Measurements from ENCODE around the gene TENT4A.
A peak's percentile ranks its signal among the peaks of the same experiment; 100 is the strongest.

TENT4A gene

GRCh38 chr5:6759983-6760382 lies 46.8 kb downstream of the TENT4A start:
- H3K27me3 ChIP-seq (ENCODE audit: control insufficient read depth in 3 of 3, insufficient read depth in 3 of 3, low read depth in 1 of 3, low read length in 3 of 3): no peaks in the 10 kb centered on the region
- no peak overlapping the region for H3K18ac ChIP-seq (ENCODE audit: low read length)
- H3K79me1 ChIP-seq (ENCODE audit: low read depth, low read length): peaks cover 3% of the 10 kb centered on the region
- no peak overlapping the region for H2BK120ac ChIP-seq (ENCODE audit: low read depth, low read length)
- H3K27ac ChIP-seq (replicated peaks; ENCODE audit: low read length): no peak overlapping the region
- no peak overlapping the region for H3K4ac ChIP-seq (ENCODE audit: low read length)
- no peak overlapping the region for H2BK5ac ChIP-seq (ENCODE audit: low read length)
- no CpG with 5 or more reads among the region's 5 CpGs for WGBS, 2 donors (ENCODE audit: extremely low coverage in 2 of 2, insufficient read length in 2 of 2, insufficient replicate concordance in 1 of 2)
- no peak for DNase-seq (ENCODE audit: low spot score)
- no peak overlapping the region for H2AFZ ChIP-seq (ENCODE audit: low read length)
- peaks cover 0 to 4% of the 10 kb centered on the region in 2 donors for H3K4me1 ChIP-seq (ENCODE audit: control insufficient read depth in 2 of 2, insufficient read depth in 1 of 2, low read depth in 1 of 2, low read length in 2 of 2)
- H3K4me2 ChIP-seq (ENCODE audit: insufficient read depth, low read length, poor library complexity, severe bottlenecking): no peak overlapping the region
- H4K91ac ChIP-seq (ENCODE audit: low read depth, low read length, poor library complexity): no peak overlapping the region
- no peak overlapping the region for H3K4me3 ChIP-seq (ENCODE audit: low read length in 2 of 2)
- no peak overlapping the region for H2BK15ac ChIP-seq (ENCODE audit: low read length)
- H3K36me3 ChIP-seq (replicated peaks in 1 of 2; ENCODE audit: control insufficient read depth in 2 of 2, insufficient read depth in 2 of 2, low read length in 2 of 2): peaks cover 8 to 41% of the 10 kb centered on the region in 2 donors
- H4K8ac ChIP-seq (ENCODE audit: low read depth, low read length): no peak overlapping the region
- H3K14ac ChIP-seq (ENCODE audit: low read length): peak overlapping the region; percentile 1
- H3K9me3 ChIP-seq (replicated peaks in 1 of 2; ENCODE audit: control insufficient read depth in 2 of 2, insufficient read depth in 1 of 2, low read depth in 1 of 2, low read length in 2 of 2): peaks cover 0 to 2% of the 10 kb centered on the region in 2 donors
- no peak overlapping the region for H2AK5ac ChIP-seq (ENCODE audit: low read depth, low read length)
- H3K9ac ChIP-seq (ENCODE audit: low read depth, low read length, poor library complexity): no peak overlapping the region
- H3K23ac ChIP-seq (ENCODE audit: low read depth, low read length, poor library complexity): no peak overlapping the region
- no peak overlapping the region for H2BK12ac ChIP-seq (ENCODE audit: low read length)

- H3K4me3 ChIP-seq (ENCODE audit: low read length in 2 of 2): peak overlapping the region in 1 of 2 donors; percentile 20
- no peak overlapping the region for H3K4me2 ChIP-seq (ENCODE audit: insufficient read depth, low read length, poor library complexity, severe bottlenecking)
- no CpG with 5 or more reads among the region's 9 CpGs for WGBS, 2 donors (ENCODE audit: extremely low coverage in 2 of 2, insufficient read length in 2 of 2, insufficient replicate concordance in 1 of 2)
- H2BK12ac ChIP-seq (ENCODE audit: low read length): no peak overlapping the region
- no peak overlapping the region for H3K4ac ChIP-seq (ENCODE audit: low read length)
- no peak overlapping the region for H2BK120ac ChIP-seq (ENCODE audit: low read depth, low read length)
- no peak overlapping the region for H3K23ac ChIP-seq (ENCODE audit: low read depth, low read length, poor library complexity)
- no peak overlapping the region for H3K27ac ChIP-seq (replicated peaks; ENCODE audit: low read length)
- H3K4me1 ChIP-seq (ENCODE audit: control insufficient read depth in 2 of 2, insufficient read depth in 1 of 2, low read depth in 1 of 2, low read length in 2 of 2): peaks cover 0 to 4% of the 10 kb centered on the region in 2 donors
- peaks cover 6 to 34% of the 10 kb centered on the region in 2 donors for H3K36me3 ChIP-seq (replicated peaks in 1 of 2; ENCODE audit: control insufficient read depth in 2 of 2, insufficient read depth in 2 of 2, low read length in 2 of 2)
- no peak overlapping the region for H3K18ac ChIP-seq (ENCODE audit: low read length)
- no peak overlapping the region for H4K91ac ChIP-seq (ENCODE audit: low read depth, low read length, poor library complexity)
- H2BK15ac ChIP-seq (ENCODE audit: low read length): no peak overlapping the region
- DNase-seq (ENCODE audit: low spot score): no peak
- peaks cover 3% of the 10 kb centered on the region for H3K79me1 ChIP-seq (ENCODE audit: low read depth, low read length)
- H2AK5ac ChIP-seq (ENCODE audit: low read depth, low read length): no peak overlapping the region
- H3K9me3 ChIP-seq (replicated peaks in 1 of 2; ENCODE audit: control insufficient read depth in 2 of 2, insufficient read depth in 1 of 2, low read depth in 1 of 2, low read length in 2 of 2): peaks cover 0 to 2% of the 10 kb centered on the region in 2 donors
- H3K14ac ChIP-seq (ENCODE audit: low read length): no peak overlapping the region
- no peak overlapping the region for H2AFZ ChIP-seq (ENCODE audit: low read length)
- H3K9ac ChIP-seq (ENCODE audit: low read depth, low read length, poor library complexity): no peak overlapping the region
- no peaks in the 10 kb centered on the region for H3K27me3 ChIP-seq (ENCODE audit: control insufficient read depth in 3 of 3, insufficient read depth in 3 of 3, low read depth in 1 of 3, low read length in 3 of 3)
- no peak overlapping the region for H2BK5ac ChIP-seq (ENCODE audit: low read length)
- no peak overlapping the region for H4K8ac ChIP-seq (ENCODE audit: low read depth, low read length)
Observed at GRCh38 chr5:6760686-6761085, 47.5 kb downstream of the TENT4A start.

GRCh38 chr5:6761333-6761732 lies 48.1 kb downstream of the TENT4A start:
- peaks cover 3% of the 10 kb centered on the region for H3K79me1 ChIP-seq (ENCODE audit: low read depth, low read length)
- H3K9ac ChIP-seq (ENCODE audit: low read depth, low read length, poor library complexity): no peak overlapping the region
- H2AFZ ChIP-seq (ENCODE audit: low read length): no peak overlapping the region
- H2BK12ac ChIP-seq (ENCODE audit: low read length): no peak overlapping the region
- no peak overlapping the region for H3K4me2 ChIP-seq (ENCODE audit: insufficient read depth, low read length, poor library complexity, severe bottlenecking)
- no peak overlapping the region for H3K27ac ChIP-seq (replicated peaks; ENCODE audit: low read length)
- H2BK120ac ChIP-seq (ENCODE audit: low read depth, low read length): no peak overlapping the region
- H3K4me3 ChIP-seq (ENCODE audit: low read length in 2 of 2): no peak overlapping the region
- no peak overlapping the region for H4K91ac ChIP-seq (ENCODE audit: low read depth, low read length, poor library complexity)
- H3K36me3 ChIP-seq (replicated peaks in 1 of 2; ENCODE audit: control insufficient read depth in 2 of 2, insufficient read depth in 2 of 2, low read length in 2 of 2): peaks cover 3 to 27% of the 10 kb centered on the region in 2 donors
- H3K27me3 ChIP-seq (ENCODE audit: control insufficient read depth in 3 of 3, insufficient read depth in 3 of 3, low read depth in 1 of 3, low read length in 3 of 3): no peaks in the 10 kb centered on the region
- no peak overlapping the region for H2BK5ac ChIP-seq (ENCODE audit: low read length)
- H3K9me3 ChIP-seq (replicated peaks in 1 of 2; ENCODE audit: control insufficient read depth in 2 of 2, insufficient read depth in 1 of 2, low read depth in 1 of 2, low read length in 2 of 2): peaks cover 0 to 2% of the 10 kb centered on the region in 2 donors
- no peak overlapping the region for H4K8ac ChIP-seq (ENCODE audit: low read depth, low read length)
- DNase-seq (ENCODE audit: low spot score): no peak
- no peak overlapping the region for H2AK5ac ChIP-seq (ENCODE audit: low read depth, low read length)
- no peak overlapping the region for H3K14ac ChIP-seq (ENCODE audit: low read length)
- no peak overlapping the region for H3K4ac ChIP-seq (ENCODE audit: low read length)
- no peak overlapping the region for H3K18ac ChIP-seq (ENCODE audit: low read length)
- no peak overlapping the region for H3K23ac ChIP-seq (ENCODE audit: low read depth, low read length, poor library complexity)
- peaks cover 0 to 4% of the 10 kb centered on the region in 2 donors for H3K4me1 ChIP-seq (ENCODE audit: control insufficient read depth in 2 of 2, insufficient read depth in 1 of 2, low read depth in 1 of 2, low read length in 2 of 2)
- no peak overlapping the region for H2BK15ac ChIP-seq (ENCODE audit: low read length)

GRCh38 chr5:6762116-6762515 lies 48.9 kb downstream of the TENT4A start:
- no peak overlapping the region for H4K91ac ChIP-seq (ENCODE audit: low read depth, low read length, poor library complexity)
- no peak overlapping the region for H2BK15ac ChIP-seq (ENCODE audit: low read length)
- no CpG with 5 or more reads among the region's 8 CpGs for WGBS, 2 donors (ENCODE audit: extremely low coverage in 2 of 2, insufficient read length in 2 of 2, insufficient replicate concordance in 1 of 2)
- no peak overlapping the region for H3K9ac ChIP-seq (ENCODE audit: low read depth, low read length, poor library complexity)
- H2BK5ac ChIP-seq (ENCODE audit: low read length): no peak overlapping the region
- H3K4me2 ChIP-seq (ENCODE audit: insufficient read depth, low read length, poor library complexity, severe bottlenecking): no peak overlapping the region
- H4K8ac ChIP-seq (ENCODE audit: low read depth, low read length): no peak overlapping the region
- H2AFZ ChIP-seq (ENCODE audit: low read length): no peak overlapping the region
- H3K4me3 ChIP-seq (ENCODE audit: low read length in 2 of 2): no peak overlapping the region
- H2BK120ac ChIP-seq (ENCODE audit: low read depth, low read length): no peak overlapping the region
- H2AK5ac ChIP-seq (ENCODE audit: low read depth, low read length): no peak overlapping the region
- no peak overlapping the region for H3K23ac ChIP-seq (ENCODE audit: low read depth, low read length, poor library complexity)
- no peak overlapping the region for H2BK12ac ChIP-seq (ENCODE audit: low read length)
- H3K18ac ChIP-seq (ENCODE audit: low read length): no peak overlapping the region
- H3K27me3 ChIP-seq (ENCODE audit: control insufficient read depth in 3 of 3, insufficient read depth in 3 of 3, low read depth in 1 of 3, low read length in 3 of 3): no peaks in the 10 kb centered on the region
- H3K79me1 ChIP-seq (ENCODE audit: low read depth, low read length): peaks cover 3% of the 10 kb centered on the region
- peaks cover 0 to 2% of the 10 kb centered on the region in 2 donors for H3K9me3 ChIP-seq (replicated peaks in 1 of 2; ENCODE audit: control insufficient read depth in 2 of 2, insufficient read depth in 1 of 2, low read depth in 1 of 2, low read length in 2 of 2)
- no peak overlapping the region for H3K27ac ChIP-seq (replicated peaks; ENCODE audit: low read length)
- H3K4ac ChIP-seq (ENCODE audit: low read length): no peak overlapping the region
- no peak for DNase-seq (ENCODE audit: low spot score)
- H3K36me3 ChIP-seq (replicated peaks in 1 of 2; ENCODE audit: control insufficient read depth in 2 of 2, insufficient read depth in 2 of 2, low read length in 2 of 2): peaks cover 0 to 19% of the 10 kb centered on the region in 2 donors
- peak overlapping the region; percentile 59 for H3K14ac ChIP-seq (ENCODE audit: low read length)
- peaks cover 0 to 6% of the 10 kb centered on the region in 2 donors for H3K4me1 ChIP-seq (ENCODE audit: control insufficient read depth in 2 of 2, insufficient read depth in 1 of 2, low read depth in 1 of 2, low read length in 2 of 2)
